ENCODE data around the gene PAF1. TPM values are rescaled to one million over a fixed set of nuclear protein-coding genes. Genes with fewer than 3 reads are reported as not detected.

Gene PAF1
- total and polyA plus RNA-seq, 2 of the 13 experiments (the other 11 are each of a cell fraction or from before 2014, with no cell fraction given), result 30.2 to 31.1 TPM

GRCh38 chr19:39401549-39402345, 10.8 kb upstream of the PAF1 start (continued):
- TF ChIP-seq ZNF598 (CRISPR knock-in tag; IDR thresholded peaks at IDR 0.05; ENCODE audit: borderline replicate concordance), result peak; percentile 79; the same call in 1 of the 2 replicates
- no peak; the same call in 1 of the 2 replicates for TF ChIP-seq ZNF7 (CRISPR knock-in tag; IDR thresholded peaks at IDR 0.05)
- TF ChIP-seq HOXA3 (CRISPR knock-in tag; IDR thresholded peaks at IDR 0.05), result peak; percentile 92
- peak; percentile 59; the same call in 1 of the 2 replicates for TF ChIP-seq POLR2AphosphoS2 (IDR thresholded peaks at IDR 0.05; ENCODE audit: low read depth, low read length)
- peak; percentile 76; the same call in 1 of the 2 replicates for TF ChIP-seq ZBTB7B (CRISPR knock-in tag; IDR thresholded peaks at IDR 0.05)
- TF ChIP-seq ZNF512 (CRISPR knock-in tag; IDR thresholded peaks at IDR 0.05), result no peak; the same call in 1 of the 2 replicates
- no peak for TF ChIP-seq BRF2 (CRISPR knock-in tag; IDR thresholded peaks at IDR 0.05)
- TF ChIP-seq THAP11 (CRISPR knock-in tag; IDR thresholded peaks at IDR 0.05), result peak; percentile 57; the same call in 1 of the 2 replicates
- TF ChIP-seq ESRRA (CRISPR knock-in tag; IDR thresholded peaks at IDR 0.05; ENCODE audit: low read depth), result peak; percentile 84; the same call in 1 of the 2 replicates
- peak; percentile 76; the same call in 1 of the 2 replicates for TF ChIP-seq YEATS2 (CRISPR knock-in tag; IDR thresholded peaks at IDR 0.05; ENCODE audit: borderline replicate concordance)
- 0 out of 2 replicates have a peak, but pooled peaks have one; percentile 55 for TF ChIP-seq ZMYM2 (CRISPR knock-in tag; IDR thresholded peaks at IDR 0.05)
- peak; percentile 83 for TF ChIP-seq MLX (CRISPR knock-in tag; IDR thresholded peaks at IDR 0.05)
- no peak for TF ChIP-seq ZNF446 (CRISPR knock-in tag; IDR thresholded peaks at IDR 0.05)
- TF ChIP-seq GRHL1 (CRISPR knock-in tag; conservative IDR thresholded peaks at IDR 0.05), result no peak
- no peak for TF ChIP-seq SMAD1 (CRISPR knock-in tag; IDR thresholded peaks at IDR 0.05; ENCODE audit: borderline replicate concordance, low read depth)
- TF ChIP-seq ARNTL (CRISPR knock-in tag; IDR thresholded peaks at IDR 0.05), result peak; percentile 88
- TF ChIP-seq XBP1 (CRISPR knock-in tag; IDR thresholded peaks at IDR 0.05), result no peak
- TF ChIP-seq TAF15 (IDR thresholded peaks at IDR 0.05; ENCODE audit: low read depth, low read length, poor library complexity, severe bottlenecking), result no peak
- TF ChIP-seq BCLAF1 (IDR thresholded peaks at IDR 0.05), result no peak

All from HepG2 (cell line).